Lower lobe of right lung (tissue), 2 donors: ENCODE results near the gene CFAP100. TPM values are rescaled to one million over a fixed set of nuclear protein-coding genes. Genes with fewer than 3 reads are reported as not detected.

Source experiments
- ATAC-seq, 2 donors: fragments of 200-7000 bp; cut with Tn5 transposase; one replicate each; pipeline ENCODE4 v1.9.1; 2020 to 2022; ENCODE audit warnings: mild to moderate bottlenecking in 2 of 2, moderate library complexity in 2 of 2
- DNase-seq: peaks from one replicate; pipeline ENCODE4 v3.0.0-alpha.2; 2020
- H3K27ac ChIP-seq: fragments of 200-600 bp; one replicate; pipeline ENCODE4 v1.8.0; 2022
- H3K27me3 ChIP-seq: fragments of 200-600 bp; one replicate; pipeline ENCODE4 v1.8.0; 2022; ENCODE audit warnings: low read depth
- H3K36me3 ChIP-seq: fragments of 200-600 bp; one replicate; pipeline ENCODE4 v1.8.0; 2022; ENCODE audit warnings: mild to moderate bottlenecking
- H3K4me1 ChIP-seq: fragments of 200-600 bp; one replicate; pipeline ENCODE4 v1.8.0; 2022
- H3K4me3 ChIP-seq: fragments of 200-600 bp; one replicate; pipeline ENCODE4 v1.8.0; 2022; ENCODE audit warnings: mild to moderate bottlenecking
- H3K9me3 ChIP-seq: fragments of 200-600 bp; one replicate; pipeline ENCODE4 v1.8.0; 2022
- CTCF ChIP-seq: fragments of 200-600 bp; IDR thresholded peaks from one replicate; pipeline ENCODE4 v1.8.0; 2022; ENCODE audit warnings: antibody characterized with exemption, mild to moderate bottlenecking
- intact Hi-C: fragments of 100-400 bp; cut with DNase I; formaldehyde crosslinking; loops from one replicate; pipeline ENCODE4 v1.11.0; 2022
- total RNA-seq: library from RNA; stranded (reverse); fragmentation: NEBNext Ultra II Directional; extraction: Animal tissue kit (Norgen Biotek cat#: 25700); gene quantifications from one replicate; pipeline ENCODE4 v1.2.1, GENCODE V29; 2021
- donor health status: DM: no; HTN: yes; CAD: no; lungs with severe emphysema.

The CFAP100 gene
- total RNA-seq, 1 donor from 2014 or later: 21.5 TPM

- Histone ChIP-seq H3K27ac (no peak overlapping the region), H3K9me3 (no peaks in the 10 kb centered on the region), H3K36me3 (no peaks in the 10 kb centered on the region), H3K27me3 (peaks cover 21% of the 10 kb centered on the region), H3K4me1 (peaks cover 23% of the 10 kb centered on the region), H3K4me3 (no peak overlapping the region)
- ATAC-seq (no peak), DNase-seq (no peak)
- TF ChIP-seq CTCF: no peak
- intact Hi-C loops: loop anchor here (10.0 kb wide), 1 partner anchor 147 kb away; no protein-coding TSS in a partner anchor
These were observed 3.1 kb upstream of the CFAP100 start for GRCh38 chr3:126391631-126392030.

- intact Hi-C loops: loop anchor here (10.0 kb wide), 1 partner anchor 147 kb away; no protein-coding TSS in a partner anchor
- DNase-seq: no peak
These were observed 2.5 kb upstream of the CFAP100 start for GRCh38 chr3:126392246-126392645.

GRCh38 chr3:126393563-126393962, 1.1 kb upstream of the CFAP100 start:
- DNase-seq (no peak), ATAC-seq (no peak)
- Histone ChIP-seq H3K36me3 (no peaks in the 10 kb centered on the region), H3K9me3 (no peaks in the 10 kb centered on the region), H3K27me3 (peaks cover 21% of the 10 kb centered on the region), H3K27ac (no peak overlapping the region), H3K4me3 (no peak overlapping the region), H3K4me1 (peaks cover 20% of the 10 kb centered on the region)
- TF ChIP-seq CTCF: no peak
- intact Hi-C loops: loop anchor here (10.0 kb wide), 1 partner anchor 149 kb away; no protein-coding TSS in a partner anchor

More at GRCh38 chr3:126392246-126392645, 2.5 kb upstream of the CFAP100 start:
- H3K4me3 ChIP-seq: no peak overlapping the region
- no peaks in the 10 kb centered on the region for H3K9me3 ChIP-seq
- no peaks in the 10 kb centered on the region for H3K36me3 ChIP-seq
- H3K4me1 ChIP-seq: peaks cover 23% of the 10 kb centered on the region
- H3K27me3 ChIP-seq: peaks cover 21% of the 10 kb centered on the region
- no peak for ATAC-seq
- H3K27ac ChIP-seq: no peak overlapping the region
- no peak for TF ChIP-seq CTCF

GRCh38 chr3:126394977-126395321, 240 bp downstream of the CFAP100 start:
- peaks cover 21% of the 10 kb centered on the region for H3K27me3 ChIP-seq
- H3K27ac ChIP-seq: no peak overlapping the region
- intact Hi-C loops: loop anchor here (10.0 kb wide), 1 partner anchor 150 kb away; no protein-coding TSS in a partner anchor
- ATAC-seq (peak in 1 of 2 donors; percentile 16), DNase-seq (no peak)
- H3K4me1 ChIP-seq: peaks cover 10% of the 10 kb centered on the region
- TF ChIP-seq CTCF: no peak
- H3K36me3 ChIP-seq: no peaks in the 10 kb centered on the region
- H3K9me3 ChIP-seq: no peaks in the 10 kb centered on the region
- peak overlapping the region; percentile 36 for H3K4me3 ChIP-seq

GRCh38 chr3:126395846-126396513, 1.3 kb downstream of the CFAP100 start:
- Histone ChIP-seq H3K27ac (no peak overlapping the region), H3K4me1 (peaks cover 10% of the 10 kb centered on the region), H3K36me3 (no peaks in the 10 kb centered on the region), H3K4me3 (no peak overlapping the region), H3K27me3 (peaks cover 21% of the 10 kb centered on the region), H3K9me3 (no peaks in the 10 kb centered on the region)
- no peak for ATAC-seq
- intact Hi-C loops: loop anchor here (10.0 kb wide), 1 partner anchor 151 kb away; no protein-coding TSS in a partner anchor
- DNase-seq: no peak
- no peak for TF ChIP-seq CTCF
